Ovary (tissue), 3 donors: ENCODE data around the gene PLPPR5.

Experiments used
- CTCF ChIP-seq, 3 donors: fragments of 450-650 bp in 2 of 3; fragments of 200-600 bp in 1 of 3; IDR thresholded peaks; one replicate each; pipeline versions ENCODE4 v1.5.1 to v1.8.0; 2016 to 2022; ENCODE audit warnings: antibody characterized with exemption in 3 of 3, mild to moderate bottlenecking in 1 of 3
- POLR2A ChIP-seq: fragments of 450-650 bp; IDR thresholded peaks from one replicate; pipeline ENCODE4 v1.6.1; 2017; ENCODE audit warnings: antibody characterized with exemption, mild to moderate bottlenecking, moderate library complexity
- donor health status: DM: no; HTN: no; CAD: no.

- TF ChIP-seq CTCF (IDR thresholded peaks at IDR 0.05) (no peak), POLR2A (no peak)
These were observed 95.7 kb downstream of the PLPPR5 start for GRCh38 chr1:98908980-98909379.
